Stimulated activated CD8-positive, alpha-beta memory T cell treated with anti-CD3 and anti-CD28 coated beads, Interleukin-4, amount 100 ng/mL, for 1 hour (primary cell): ENCODE measurements around the gene HTR3C.
"Not testable (repeated sequence)": the region's sequence is repeated elsewhere in the genome, so short reads cannot be mapped to it uniquely, and the experiment has no call there.

Source experiments
- DNase-seq, 2 donors: peaks; one replicate each; pipeline ENCODE4 v3.0.0-alpha.2; 2020; ENCODE audit warnings: low read depth in 2 of 2, low spot score in 1 of 2

Gene HTR3C

DNA sequence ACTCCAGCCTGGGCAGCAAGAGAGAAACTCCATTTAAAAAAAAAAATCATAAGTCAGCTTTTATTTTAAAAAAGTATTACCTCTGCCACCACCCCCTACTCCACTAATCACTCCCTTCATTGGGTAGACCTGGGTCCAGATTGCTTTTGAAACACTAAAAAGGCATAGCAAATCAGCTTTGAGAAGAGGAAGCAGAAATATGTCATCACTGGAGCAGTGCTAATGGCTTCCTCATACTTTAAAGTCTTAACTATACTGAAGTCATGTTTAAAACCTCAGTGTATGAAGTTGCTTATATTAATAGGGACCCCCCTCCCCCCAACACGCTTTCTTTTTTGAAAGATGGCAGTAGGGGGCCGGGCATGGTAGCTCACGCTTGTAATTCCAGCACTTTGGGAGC, 22.3 kb upstream of the HTR3C start:
- DNase-seq = no peak

DNA sequence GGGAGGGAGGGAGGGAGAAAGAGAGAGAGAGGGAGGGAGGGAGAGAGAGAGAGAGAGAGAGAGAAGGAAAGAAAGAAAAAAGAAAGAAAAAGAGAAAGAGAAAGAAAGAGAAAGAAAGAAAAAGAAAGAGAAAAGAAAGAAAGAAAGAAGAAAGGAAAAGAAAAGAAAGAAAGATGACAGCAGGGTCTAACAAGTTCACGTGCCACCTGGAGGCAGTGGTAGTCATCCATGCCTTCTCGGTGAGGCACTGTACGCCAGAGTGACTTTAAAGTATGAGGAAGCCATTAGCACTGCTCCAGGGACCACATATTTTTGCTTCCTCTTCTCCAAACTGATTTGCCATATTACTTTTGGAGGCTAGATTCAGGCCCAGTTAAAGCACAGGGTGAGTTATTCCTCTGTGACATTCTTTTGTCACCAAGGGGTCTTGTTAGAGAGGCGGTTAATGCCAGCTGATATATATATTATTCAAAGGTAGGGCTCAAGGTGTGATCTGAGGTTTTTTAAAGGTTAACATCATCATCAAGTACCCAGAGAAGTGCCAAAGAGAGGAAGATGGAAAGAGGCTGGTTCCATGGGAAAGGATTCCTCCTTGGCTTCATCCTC, 21.6 kb upstream of the HTR3C start, which contains the start of gene HTR3D:
Gene HTR3D, plus strand, starts transcription at position 556 of the 606 bp plus-strand sequence. Its CDS starts 0 bp downstream, at position 556.
- DNase-seq = no peak

DNA sequence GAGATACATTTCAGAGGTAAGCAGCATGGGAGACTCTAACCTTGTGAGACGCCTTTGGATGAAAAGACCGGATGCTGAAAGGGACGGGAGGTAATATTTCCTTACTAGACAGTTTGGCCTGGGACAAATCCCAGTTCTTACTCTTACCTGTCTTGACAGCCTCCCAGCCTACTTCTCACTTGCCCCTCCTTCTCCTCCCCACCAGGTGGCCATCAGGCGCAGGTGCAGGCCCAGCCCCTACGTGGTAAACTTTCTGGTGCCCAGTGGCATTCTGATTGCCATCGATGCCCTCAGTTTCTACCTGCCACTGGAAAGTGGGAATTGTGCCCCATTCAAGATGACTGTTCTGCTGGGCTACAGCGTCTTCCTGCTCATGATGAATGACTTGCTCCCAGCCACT, 15.0 kb upstream of the HTR3C start:
- DNase-seq = no peak

DNA sequence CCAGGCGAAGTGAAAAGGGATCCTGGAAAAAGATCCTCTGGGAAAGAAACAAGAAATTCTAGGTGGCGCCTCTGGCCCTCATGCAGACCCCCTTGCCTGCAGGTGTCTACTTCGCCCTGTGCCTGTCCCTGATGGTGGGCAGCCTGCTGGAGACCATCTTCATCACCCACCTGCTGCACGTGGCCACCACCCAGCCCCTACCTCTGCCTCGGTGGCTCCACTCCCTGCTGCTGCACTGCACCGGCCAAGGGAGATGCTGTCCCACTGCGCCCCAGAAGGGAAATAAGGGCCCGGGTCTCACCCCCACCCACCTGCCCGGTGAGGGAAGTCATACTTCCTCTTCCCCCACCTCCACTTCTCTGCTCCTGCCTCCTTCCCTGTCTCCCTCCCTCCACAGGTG, 14.5 kb upstream of the HTR3C start:
- not testable (repeated sequence) for DNase-seq

DNA sequence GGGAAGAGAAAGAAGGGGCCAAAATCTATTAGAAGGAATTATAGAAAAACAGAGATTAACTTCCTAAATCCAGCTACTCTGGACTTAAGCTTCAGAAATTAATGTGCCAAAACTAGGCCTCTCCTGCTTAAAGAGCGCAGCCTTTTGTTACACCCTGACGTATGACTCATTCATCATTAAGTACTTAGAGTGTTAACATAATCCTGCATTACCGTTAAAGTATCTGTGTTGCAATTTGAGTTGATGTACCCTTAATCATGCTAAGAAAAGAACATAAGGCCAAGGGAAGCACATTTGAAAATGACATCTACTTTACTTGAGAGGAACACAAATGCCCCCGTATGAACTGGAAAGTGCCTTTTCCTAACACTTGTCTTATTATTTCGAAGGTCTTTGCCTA, 13.4 kb upstream of the HTR3C start:
- DNase-seq = no peak

DNA sequence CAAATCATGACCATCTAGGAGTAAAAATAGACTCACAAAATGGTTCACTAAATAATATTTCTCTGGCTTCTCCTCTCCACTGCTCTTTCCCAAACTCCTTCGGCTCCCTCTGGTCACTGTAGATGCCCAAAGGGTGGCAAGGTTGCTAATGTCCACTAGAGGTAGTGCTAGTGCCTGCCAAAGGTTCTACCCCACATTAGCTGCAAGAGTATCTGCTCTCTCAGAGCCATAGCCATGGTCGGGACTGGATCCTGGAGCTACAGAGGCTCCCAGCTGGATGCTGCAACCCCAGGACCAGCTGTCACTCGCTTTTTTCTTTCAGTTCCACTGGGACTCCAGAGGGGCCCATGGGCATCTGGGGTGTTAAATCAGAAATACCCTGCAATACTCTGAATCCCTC, 12.8 kb upstream of the HTR3C start:
- no peak for DNase-seq

DNA sequence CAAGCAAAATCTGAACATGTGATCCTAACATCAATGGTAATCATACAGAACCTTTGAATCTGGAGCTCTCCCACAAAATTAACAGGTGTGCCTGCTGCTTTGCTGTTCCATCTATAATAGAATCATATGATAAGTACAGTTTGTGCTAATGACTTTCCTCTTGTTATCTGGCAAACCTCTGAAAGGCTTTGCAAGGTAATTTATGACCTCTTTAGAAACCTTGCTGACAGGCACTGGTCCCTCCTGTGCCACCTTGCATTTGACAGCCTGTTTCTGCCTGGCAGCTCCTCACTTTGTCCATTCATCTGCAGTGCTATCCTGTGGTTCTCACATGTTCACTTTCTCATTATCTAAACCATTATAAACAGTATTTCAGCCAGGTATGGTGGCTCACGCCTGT, 10.2 kb upstream of the HTR3C start:
- DNase-seq = no peak

DNA sequence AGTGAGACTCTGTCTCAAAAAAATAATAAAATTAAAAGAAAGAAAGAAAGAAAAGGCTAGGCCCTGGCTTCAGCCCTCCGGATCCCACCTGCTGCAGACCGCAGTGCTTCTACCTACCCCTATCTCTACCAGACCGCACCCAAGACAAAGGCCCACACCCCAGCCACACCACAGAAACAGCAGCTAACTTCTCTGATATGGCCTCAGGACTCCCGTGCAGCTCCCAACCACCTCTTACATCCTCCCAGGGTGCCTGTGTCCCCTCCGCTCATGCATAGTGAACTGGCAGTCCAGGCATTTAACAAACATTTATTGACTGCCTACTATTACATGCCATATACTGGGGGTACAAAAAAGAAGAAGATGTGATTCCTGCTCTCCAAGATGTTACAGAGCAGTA, 6.9 kb upstream of the HTR3C start:
- DNase-seq = no peak

DNA sequence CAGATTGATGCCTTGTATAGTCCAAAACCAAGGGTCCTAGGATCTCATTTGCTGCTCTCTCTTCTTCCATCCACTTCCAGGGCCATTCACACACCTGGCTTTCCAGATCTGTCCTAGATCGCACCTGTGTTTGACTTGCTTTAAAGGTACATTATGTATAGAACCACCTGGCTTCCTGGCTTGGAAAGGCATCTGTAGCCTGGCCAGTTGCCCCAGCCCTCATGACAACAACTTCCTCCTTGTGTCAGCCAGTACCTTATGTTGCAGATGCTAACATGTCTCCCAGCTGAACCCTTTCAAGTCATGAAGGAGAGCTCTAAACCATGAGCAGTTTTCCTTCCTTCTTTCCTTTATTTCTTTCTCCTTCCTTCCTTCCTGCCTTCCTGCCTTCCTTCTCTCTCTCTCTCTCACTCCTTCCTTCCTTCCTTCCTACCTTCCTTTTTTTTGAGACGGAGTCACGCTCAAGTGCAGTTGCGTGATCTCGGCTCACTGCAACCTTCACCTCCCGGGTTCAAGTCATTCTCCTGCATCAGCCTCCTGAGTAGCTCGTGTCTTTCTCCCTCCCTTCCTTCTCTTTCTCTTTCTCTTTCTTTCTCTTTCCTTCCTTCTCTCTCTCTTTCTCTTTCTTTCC, 2.5 kb upstream of the HTR3C start:
- no peak for DNase-seq

DNA sequence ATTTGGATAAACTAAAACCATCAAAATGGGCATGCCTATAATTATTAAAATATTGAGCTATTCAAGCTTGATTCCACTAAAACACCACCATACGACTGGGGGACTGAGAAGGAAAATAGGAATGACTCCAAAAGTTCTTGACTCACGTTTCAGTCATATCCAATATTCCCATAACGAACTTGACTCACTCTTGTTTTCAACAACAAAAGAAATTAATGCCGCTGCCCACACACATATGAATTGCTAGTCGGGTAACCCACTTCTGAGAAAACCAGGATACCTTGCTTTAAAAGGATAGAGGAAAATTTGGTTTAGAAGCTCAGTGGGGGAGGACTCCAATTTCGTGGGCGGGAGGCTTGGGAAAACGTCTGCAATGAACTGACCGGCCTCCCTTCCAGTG, 5.2 kb downstream of the HTR3C start:
- DNase-seq = no peak

DNA sequence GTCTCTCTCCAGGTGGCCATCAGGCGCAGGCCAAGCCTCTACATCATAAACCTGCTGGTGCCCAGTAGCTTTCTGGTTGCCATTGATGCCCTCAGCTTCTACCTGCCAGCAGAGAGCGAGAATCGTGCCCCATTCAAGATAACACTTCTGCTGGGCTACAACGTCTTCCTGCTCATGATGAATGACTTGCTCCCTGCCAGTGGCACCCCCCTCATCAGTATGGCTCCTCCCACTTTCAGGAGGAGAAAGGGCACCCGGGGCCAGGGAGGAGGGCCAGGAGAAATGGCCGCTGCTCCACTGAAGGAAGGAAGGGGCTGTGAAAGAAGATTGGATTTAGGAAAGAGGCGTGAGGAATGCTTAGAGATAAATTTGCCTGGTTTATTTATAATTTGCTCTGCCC, 6.6 kb downstream of the HTR3C start:
- DNase-seq = no peak

DNA sequence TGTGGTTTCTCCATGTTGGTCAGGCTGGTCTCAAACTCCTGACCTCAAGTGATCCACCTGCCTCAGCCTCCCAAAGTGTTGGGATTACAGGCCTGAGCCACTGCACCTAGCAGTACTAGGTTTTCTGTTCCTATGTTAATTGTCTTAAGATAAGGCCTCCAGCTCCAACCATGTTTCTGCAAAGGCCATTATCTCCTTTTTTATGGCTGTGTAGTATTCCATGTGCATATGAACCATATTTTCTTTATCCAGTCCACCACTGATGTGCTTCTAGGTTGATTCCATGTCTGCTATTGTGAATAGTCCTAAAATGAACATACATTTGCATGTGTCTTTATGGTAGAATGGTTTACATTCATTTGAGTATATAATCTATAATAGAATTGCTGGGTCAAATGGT, 9.8 kb downstream of the HTR3C start:
- no peak for DNase-seq

DNA sequence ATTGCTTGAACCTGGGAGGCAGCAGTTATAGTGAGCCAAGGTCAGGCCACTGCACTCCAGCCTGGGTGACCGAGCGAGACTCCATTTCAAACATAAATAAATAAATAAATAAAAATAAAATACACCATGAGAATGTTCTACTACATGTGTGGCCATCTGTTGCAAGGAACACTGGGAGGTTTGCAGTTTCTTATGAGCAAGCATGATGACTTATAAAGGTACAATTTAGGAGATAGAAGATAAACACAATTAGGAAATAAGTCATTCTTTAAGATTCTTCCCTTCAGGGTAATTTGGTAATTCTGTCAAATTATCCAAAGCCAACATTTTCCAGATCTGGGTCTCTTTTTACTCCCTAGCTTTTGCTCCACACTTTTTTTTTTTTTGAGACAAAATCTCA, 13.4 kb downstream of the HTR3C start:
- no peak for DNase-seq

DNA sequence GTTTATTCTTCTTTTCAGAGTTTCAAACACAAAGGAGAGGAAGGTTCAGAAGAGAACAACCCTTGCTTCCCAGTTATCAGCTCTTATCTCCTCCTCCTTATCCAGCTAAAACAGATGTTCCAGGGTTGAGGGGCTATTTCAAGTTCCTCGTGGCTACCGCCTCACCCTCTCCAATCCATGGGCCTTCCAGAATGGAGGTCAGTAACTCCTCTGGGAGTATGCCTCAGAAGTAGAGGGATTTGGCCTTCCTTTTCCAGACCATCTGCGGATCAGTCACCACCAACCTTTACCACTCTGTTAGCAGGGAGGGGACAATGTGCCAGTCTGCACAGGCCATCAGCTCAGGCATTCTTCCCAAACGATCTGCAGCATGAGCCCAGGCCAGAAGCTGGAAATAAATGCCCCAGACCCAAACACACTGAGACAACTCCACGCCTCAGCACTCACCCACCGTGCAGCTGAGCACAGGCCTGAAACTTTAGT, 14.8 kb downstream of the HTR3C start:
- no peak for DNase-seq

DNA sequence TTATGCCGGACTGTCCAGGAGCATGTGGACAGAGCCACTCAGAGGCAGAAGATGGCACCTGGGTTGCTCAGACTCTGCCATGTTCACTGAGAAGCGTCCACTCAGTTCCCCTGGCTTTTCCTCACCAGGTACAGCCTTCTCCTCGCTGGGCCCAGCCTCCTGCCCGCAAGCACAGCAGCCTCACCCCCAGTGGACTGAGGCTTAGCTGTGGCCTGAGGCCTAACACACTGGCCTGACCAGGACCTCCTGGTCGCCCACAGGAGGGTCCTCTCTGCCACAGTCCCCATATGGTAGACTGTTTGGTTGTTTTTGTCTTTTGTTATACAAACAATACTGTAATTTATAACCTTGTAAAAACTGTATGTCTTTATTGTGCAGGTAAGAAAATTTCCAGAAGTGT, 15.5 kb downstream of the HTR3C start:
- DNase-seq = no peak

DNA sequence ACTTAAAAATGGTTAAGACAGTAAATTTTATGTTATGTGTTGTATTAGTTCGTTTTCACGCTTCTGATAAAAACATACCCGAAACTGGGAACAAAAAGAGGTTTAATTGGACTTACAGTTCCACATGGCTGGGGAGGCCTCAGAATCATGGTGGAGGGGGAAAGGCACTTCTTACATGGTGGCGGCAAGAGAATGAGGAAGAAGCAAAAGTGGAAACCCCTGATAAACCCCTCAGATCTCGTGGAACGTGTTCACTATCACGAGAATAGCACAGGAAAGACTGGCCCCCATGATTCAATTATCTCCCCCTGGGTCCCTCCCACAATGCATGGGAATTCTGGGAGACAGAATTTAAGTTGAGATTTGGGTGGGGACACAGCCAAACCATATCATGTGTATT, 18.3 kb downstream of the HTR3C start:
- DNase-seq = not testable (repeated sequence)

DNA sequence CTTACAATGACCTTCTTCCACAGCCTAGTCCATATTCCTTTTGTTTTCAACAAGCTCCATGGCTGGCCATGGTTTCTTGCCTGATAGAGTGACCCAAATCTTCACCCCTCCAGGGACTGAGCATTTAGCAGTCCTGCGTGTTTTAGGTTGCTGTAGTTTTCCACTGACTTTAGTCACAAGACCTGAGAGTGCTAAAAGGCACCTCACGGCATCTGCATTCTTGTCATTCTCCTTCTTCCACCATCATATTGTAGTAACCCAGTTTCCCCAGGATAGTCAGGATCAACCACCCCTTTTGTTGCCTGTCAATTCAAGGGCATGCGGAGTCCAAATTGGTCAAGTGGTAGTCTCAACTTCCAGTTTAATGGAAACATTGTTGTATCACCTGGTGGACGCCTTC, 20.8 kb downstream of the HTR3C start:
- DNase-seq = no peak

DNA sequence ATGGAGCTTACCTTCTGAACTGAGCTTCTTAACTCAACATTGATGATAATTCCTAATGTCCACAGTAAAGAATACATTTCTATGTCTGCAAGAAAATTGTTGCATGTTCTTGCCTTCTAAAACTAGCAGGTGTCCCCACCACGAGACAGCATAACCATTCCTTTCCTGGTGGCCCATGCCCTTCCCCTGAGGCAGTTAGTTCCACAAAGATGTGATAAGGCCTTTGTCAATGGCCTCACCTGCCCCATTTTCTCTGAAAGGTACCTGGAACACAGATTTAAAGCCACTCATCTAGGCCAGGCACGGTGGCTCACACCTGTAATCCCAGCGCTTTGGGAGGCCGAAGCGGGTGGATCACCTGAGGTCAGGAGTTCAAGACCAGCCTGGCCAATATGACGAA, 23.1 kb downstream of the HTR3C start:
- no peak for DNase-seq

DNA sequence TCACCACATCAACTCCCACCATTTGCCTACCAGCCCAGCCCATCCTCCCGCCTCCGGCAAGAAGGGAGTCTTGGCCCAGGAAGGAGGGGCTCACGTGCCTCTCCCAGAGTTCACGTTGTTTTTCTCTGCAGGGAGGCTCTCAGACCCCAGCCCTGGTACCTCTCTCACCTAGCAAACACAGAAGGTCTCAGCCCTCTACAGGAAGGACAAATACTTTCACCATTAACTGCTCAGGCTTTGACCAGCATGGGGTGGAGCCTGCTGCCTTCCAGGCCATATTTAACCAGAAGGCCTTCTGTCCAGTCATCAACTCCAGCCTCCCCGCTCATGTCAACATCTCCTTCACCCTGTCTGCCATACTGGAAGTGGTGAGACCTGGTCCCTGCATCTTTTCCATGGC, 25.0 kb downstream of the HTR3C start:
- DNase-seq = no peak

DNA sequence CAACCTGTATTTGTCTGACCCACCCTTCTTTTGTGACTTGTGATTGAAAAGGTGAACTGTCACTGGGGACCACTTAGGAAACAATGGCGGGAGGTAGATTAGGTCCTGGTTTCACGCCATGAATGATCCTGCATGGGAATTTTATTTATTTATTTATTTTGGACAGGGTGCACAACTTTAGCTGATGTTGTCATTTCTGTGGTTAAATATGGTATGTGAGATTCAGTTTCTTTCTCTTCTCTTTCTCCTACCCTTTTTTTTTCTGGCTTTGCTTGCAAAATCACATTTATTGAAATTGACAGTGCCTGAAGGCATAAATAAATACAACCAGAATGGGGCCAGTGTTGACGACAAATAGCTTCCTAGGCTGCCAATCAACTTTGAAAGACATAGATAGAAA, 26.0 kb downstream of the HTR3C start:
- no peak for DNase-seq

DNA sequence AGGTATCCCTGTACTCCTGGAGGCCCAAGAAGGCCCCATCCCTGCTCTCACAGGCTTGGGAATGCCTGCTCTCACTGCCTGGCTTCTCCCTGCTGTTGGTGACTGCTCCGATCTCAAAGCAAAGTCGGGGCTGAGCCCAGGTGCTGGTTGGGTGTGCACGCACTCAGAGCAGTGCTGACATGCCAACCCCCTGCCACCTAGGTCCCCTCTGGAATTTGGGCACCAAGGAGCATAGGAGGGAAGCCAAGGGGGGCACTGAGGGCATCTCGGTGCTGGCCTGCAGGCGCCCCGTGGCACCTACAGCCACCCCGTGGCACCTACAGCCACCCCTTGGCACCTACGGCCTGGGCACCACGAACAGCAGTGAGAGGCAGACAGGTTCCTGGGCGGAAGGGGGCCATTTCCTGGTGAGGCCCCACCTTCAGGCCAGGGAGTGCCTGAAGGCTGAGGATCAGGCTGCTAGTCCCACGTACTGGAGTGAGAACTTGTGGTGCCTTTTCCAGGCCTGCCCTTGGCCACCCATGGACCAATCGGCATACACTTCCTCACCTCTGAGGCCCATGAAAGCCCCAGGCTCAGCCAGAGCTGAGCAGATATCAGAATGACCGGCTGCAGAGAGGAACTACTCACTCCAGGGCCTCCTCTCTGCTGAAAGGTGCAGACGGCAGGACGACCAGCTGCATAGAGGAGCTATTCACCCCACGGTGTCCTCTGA, 28.4 kb downstream of the HTR3C start:
- DNase-seq = no peak

DNA sequence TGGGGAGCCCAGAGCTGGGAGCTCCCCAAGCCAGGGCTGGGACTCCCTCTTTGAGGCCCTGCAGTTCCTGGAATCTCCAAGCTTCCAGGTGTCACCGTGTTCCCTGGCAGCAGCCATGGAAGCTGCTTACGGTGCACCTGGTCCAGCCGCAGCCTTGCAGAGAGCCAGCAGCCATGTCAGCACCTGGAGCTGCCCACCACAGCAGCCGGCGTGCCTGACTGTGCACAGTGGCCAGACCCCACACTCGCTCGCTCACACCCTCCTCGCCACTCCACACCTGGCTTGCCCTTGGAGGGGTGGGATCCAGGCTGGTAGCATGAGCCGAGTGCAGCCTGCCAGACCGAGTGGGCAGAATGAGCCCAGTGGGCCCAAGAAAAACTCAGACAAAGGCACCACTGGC, 29.2 kb downstream of the HTR3C start:
- DNase-seq = no peak

DNA sequence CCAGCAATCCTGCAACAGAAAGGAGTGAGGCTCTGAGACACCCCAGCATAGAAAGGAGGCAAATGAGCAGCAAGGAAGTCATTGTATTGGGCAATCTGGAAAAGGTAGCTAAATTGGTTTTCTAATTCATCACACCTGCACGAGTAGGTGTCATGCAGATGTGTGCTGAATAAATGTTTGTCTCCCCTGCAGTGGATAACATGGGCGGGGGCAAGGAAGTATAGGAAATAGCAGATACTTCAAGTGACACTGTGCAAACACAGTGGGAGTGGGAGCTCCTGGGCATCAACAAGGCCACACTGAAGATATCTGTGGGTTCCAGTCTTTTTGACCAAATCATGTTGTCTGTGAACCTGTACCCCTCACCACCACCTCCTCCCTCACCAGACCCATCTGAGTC, 29.6 kb downstream of the HTR3C start:
- DNase-seq = no peak
